Peyer's patch (tissue), 4 donors: ENCODE measurements around the gene CDH23.

ENCODE experiments used
- CTCF ChIP-seq, 6 experiments: fragments of 450-650 bp in 4 of 6; fragments of 200-600 bp in 2 of 6; sonication (generic) in 1 of 6; IDR thresholded peaks; one replicate each; pipeline ENCODE4 v1.5.1; 2017 to 2019; ENCODE audit warnings: antibody characterized with exemption in 6 of 6, mild to moderate bottlenecking in 3 of 6, moderate library complexity in 1 of 6
- POLR2A ChIP-seq, 2 donors: fragments of 450-650 bp; IDR thresholded peaks; one replicate each; pipeline ENCODE4 v1.5.1; 2017; ENCODE audit warnings: antibody characterized with exemption in 2 of 2, mild to moderate bottlenecking in 2 of 2, moderate library complexity in 2 of 2

- TF ChIP-seq CTCF (IDR thresholded peaks at IDR 0.05) (no peak), POLR2A (IDR thresholded peaks at IDR 0.05) (no peak)
Measured at GRCh38 chr10:71847418-71847817, 450.7 kb downstream of the CDH23 start.
